Nucleus accumbens (tissue), 56 donors: Measurements from ENCODE around the gene ZMYND15.

ENCODE experiments used
- DNase-seq, 56 donors: peaks; one replicate each; lab custom pipeline; 2025; lab: John Stamatoyannopoulos, UW

ZMYND15 gene

DNA sequence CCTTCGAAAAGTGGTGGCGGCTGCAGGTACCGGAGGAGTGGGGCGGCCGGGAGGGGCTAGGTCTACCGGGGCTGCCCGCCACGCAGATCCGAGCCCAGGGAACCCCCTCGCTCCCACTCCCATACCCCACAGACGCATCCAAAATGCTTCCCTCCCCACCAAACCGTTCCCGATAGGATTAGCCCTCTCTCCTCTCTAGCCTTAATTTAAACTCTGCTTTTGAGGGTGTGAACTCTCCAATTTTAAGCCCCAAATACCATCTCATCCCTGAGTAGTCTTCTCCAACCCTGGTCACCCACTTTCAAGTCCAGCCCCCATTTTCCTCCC lies 355 bp downstream of the ZMYND15 start:
- no peak for DNase-seq

DNA sequence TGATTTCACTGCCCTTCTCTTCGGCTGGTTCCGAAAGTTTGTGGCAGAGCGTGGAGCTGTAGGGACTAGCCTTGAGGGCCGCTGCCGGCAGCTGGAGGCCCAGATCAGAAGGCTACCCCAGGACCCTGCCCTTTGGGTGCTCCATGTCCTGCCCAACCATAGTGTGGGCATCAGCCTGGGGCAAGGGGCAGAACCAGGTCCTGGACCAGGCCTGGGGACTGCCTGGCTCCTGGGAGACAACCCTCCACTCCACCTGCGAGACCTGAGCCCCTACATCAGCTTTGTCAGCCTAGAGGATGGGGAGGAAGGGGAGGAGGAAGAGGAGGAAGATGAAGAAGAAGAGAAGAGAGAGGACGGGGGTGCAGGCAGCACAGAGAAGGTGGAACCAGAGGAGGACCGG lies 951 bp downstream of the ZMYND15 start:
- DNase-seq, result no peak

DNA sequence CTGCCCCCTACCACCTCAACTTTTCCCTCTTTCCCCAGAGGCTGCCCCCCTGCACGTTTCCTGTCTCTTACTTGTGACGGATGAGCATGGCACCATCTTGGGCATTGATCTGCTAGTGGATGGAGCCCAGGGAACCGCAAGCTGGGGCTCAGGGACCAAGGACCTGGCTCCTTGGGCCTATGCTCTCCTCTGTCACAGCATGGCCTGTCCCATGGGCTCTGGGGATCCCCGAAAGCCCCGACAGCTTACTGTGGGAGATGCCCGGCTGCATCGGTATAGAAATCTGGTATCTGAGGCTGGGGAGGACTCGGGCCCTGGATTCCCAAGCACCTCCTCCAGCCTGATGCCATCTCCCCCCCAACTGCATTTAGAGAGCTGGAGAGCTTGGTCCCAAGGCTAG lies 1.9 kb downstream of the ZMYND15 start:
- no peak for DNase-seq

DNA sequence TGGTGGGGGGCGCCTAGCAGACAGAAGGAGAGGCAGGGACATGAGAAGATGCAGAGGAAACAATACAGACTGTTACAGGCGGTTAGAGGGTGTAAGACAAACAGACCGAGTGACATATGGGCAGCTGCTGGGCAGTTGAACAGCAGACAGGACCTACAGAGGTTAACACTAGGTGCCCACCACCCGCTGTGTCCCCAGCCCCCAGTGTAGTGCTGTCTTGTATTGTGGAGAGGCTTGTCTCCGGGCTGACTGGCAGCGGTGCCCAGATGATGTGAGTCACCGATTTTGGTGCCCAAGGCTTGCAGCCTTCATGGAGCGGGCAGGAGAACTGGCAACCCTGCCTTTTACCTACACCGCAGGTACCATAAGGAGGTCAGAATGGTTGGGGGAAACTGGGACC lies 2.5 kb downstream of the ZMYND15 start:
- DNase-seq, result no peak

DNA sequence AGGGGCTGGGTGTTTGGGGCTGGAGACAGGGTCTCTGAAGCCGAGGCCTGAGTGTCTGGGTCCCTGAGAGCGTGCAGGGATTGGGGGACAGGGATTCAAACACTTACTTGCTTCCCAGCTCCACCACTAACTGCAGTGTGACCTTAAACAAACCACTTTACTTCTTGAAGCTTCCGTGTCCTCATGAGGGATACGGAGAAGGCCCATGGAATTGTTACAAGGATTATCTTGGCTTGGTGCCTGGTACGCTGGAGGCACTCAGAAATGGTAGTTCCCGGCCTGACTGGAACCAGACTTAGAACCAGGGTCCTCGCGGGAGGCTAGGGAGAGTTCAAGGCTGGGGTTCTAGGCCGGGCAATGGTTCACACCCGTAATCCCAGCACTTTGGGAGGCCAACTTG lies 3.0 kb downstream of the ZMYND15 start:
- no peak for DNase-seq

DNA sequence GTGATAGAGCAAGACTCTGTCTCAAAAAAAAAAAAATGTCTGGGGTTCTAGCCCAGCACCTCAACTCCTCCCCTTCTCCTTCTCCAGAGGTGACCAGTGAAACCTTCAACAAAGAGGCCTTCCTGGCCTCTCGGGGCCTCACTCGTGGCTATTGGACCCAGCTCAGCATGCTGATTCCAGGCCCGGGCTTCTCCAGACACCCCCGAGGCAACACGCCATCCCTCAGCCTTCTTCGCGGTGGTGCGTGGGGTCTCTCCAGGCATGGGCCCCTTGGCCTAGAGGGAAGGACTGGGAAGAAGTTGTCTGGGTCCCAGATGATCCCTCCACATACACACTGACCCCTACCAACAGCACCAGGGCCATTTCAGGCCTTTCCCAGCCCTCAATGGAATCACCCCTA lies 3.6 kb downstream of the ZMYND15 start:
- DNase-seq, result no peak

DNA sequence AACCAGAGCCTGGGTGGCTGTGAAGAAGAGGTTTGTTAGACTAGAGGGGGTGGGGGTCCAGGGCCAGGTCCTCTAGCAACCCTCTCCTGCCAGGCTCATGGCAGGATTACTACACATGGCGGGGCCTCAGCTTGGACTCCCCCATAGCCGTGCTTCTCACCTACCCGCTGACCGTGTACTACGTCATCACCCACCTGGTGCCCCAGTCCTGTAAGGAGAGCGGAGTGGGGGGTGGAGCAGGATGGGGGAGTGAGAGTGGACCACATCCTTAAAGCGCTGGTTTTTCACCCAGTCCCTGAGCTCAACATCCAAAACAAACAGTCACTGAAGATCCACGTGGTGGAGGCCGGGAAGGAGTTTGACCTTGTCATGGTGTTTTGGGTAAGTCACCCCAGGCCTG lies 4.3 kb downstream of the ZMYND15 start:
- no peak for DNase-seq

DNA sequence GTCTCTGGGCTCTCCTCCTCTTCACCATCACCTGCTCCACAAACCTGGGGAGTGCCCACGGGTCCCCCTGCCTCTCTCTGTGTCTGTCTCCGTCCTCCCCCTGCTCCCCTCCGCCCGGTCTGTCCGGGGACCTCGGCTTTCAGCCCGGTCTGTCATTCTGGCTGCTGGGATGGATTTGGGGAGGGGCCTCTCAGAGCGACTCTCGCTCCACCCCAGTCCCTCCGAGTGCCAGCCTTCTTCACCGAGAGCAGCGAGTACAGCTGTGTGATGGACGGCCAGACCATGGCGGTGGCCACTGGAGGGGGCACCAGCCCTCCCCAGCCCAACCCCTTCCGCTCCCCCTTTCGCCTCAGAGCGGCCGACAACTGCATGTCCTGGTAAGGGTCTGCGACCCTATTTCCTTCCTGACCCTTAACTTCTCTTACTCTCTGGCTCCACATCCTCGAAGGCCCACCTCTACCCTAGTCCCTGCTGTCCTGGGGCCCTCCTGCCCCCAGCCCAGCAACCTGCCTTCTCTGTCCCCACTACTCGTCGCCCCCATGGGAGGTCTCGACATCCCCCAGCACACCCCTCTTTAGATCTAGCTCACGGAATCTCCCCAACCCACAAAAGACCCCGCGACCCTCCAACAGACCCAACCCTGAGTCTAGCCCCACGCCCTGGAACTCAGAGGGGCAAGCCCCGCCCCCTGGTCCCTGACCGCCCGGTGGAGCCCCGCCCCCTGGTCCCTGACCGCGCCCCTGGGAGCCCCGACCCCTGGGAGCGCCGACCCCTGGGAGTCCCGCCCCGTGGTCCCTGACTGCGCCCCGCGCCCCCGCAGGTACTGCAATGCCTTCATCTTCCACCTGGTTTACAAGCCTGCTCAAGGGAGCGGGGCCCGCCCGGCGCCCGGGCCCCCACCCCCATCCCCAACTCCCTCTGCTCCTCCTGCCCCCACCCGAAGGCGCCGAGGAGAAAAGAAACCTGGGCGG lies 5.7 kb downstream of the ZMYND15 start:
- no peak for DNase-seq

DNA sequence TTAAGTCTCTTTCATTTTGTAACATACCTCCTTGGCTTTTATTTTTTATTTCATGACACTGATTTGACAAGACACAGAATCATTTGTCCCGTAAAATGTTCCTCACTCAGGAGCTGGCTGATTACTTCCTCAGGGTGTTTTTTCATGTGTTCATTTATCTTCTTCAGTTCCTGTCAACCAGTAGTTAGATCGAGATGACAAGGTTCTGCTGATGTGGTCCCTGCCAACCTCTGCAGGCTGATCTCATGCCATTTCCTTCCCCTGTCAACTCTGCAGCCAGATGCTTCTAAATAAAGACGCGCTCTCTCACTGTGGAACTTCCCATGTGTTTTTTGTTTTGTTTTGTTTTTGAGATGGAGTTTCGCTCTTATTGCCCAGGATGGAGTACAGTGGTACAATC lies 8.2 kb downstream of the ZMYND15 start:
- DNase-seq, result peak in 3 of 56 donors; percentile 14

DNA sequence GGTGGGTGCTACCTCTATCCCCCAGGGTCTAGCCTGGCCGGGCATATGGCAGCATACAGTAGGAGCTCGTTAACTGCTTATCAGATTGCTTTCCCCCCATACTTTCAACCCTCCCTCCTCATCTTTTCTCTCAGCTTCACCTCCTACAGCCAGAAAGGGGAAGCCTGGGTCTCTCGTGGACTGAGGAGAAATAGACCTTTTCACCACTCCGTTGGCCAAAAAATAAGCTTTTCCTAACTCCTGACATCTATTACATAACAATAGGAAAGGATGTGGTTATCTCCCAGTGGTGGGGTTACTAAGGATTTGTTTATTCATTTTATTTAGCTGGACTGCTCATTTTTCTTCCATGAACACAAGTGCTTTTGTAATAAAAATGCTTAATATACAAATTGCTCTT lies 9.1 kb downstream of the ZMYND15 start:
- DNase-seq, result no peak

DNA sequence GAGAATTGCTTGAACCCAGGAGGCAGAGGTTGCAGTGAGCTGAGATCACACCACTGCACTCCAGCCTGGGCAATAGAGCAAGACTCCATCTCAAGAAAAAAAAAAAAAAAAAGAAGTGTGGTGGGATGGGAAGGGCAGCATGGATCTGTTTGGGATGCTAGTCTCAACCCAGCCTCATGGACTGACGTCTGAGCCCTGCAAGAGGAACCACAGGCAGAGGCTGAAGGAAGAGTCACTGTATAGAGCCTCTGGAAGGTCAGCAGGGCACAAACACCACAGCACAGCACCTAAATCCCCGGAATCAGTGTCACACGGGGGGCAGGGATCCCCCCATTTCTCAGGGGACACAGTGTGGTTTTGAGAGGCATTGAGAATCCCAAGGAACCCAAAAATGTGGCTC lies 11.0 kb downstream of the ZMYND15 start:
- no peak for DNase-seq

DNA sequence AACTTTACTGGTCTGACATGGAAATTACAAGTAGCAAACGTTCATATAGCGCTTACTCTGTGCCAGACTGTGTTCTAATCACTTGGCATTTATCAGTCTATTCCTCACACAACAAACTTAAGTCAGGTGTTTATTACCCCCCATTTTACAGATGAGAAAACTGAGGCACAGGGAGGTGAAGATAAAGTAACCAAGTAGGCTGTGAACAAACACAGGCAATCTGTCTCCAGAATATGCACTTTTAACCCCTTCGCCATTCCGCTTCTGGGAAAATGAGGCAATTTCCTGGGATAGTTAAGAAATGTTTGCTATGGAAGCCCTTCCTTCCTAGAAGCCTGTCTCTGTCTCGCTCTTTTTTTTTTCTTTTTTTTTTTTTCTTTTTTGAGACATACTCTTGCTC lies 12.3 kb downstream of the ZMYND15 start:
- no peak for DNase-seq

DNA sequence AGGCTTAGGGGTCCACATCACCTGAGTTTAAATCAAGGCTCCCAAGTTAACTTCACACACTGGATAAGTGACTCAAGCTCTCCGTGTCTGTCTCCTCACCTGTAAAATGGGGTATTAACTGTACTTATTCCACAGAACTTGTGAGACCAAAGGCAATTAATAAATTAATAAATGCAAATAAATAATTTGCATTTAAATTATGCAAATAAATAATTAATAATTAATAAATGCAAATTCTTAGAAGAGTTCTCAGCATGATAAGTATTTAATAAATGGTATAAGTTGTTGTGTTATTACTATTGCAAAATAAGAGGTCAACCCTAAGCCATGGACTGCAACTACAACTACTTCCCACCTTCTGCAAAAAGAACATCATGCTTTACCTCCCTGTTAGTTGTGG lies 13.8 kb downstream of the ZMYND15 start:
- no peak for DNase-seq

DNA sequence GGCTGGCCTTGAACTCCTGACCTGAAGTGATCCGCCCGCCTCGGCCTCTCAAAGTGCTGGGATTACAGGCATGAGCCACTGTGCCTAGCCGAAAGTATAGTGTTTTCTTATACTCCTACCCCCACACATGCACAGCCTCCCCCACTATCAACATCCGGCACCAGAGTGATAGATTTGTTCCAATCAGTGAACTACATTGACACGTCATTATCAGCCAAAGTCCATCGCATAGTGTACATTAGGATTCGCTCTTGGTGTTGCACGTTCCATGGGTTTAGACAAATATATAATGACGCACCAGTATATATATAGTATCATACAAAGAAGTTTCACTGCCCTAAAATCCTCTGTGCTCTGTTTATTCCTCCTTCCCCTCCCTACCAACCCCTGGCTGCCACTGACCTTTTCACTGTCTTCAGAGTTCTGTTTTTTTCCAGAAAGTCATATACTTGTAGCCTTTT lies 20.2 kb downstream of the ZMYND15 start:
- no peak for DNase-seq

DNA sequence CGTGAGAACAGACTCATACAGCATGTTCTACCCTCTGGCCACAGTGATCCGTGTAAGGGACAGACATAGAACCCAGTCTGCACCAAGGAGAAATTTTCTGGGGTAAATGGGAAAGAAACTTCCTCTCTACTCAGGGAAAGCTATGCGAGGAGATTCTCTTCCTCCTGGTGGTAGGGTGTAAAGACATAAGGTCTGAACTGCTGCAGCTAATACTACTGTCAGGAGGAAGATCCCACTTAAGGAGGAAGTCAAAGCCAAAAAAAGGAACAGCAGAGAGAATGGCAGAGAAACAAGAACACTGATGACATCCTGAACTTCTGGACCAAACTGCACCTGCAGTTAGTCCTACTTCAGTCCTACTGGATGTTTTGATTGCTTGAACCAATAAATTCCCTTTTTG lies 25.0 kb downstream of the ZMYND15 start:
- no peak for DNase-seq

DNA sequence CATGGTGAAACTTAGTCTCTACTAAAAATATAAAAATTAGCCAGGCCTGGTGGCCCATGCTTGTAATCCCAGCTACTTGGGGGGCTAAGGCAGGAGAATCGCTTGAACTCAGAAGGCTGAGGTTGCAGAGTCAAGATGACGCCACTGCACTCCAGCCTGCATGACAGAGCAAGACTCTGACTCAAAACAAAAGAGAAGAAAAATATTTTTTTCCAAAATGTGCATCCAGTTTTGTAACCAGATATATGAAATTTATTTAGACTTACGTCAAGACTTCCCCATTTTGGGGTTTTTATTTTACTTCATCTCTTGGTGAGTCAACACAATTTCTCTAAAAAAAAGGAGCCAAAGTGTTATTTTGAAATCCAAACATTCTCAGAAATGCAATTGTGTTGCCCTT lies 26.6 kb downstream of the ZMYND15 start:
- no peak for DNase-seq

DNA sequence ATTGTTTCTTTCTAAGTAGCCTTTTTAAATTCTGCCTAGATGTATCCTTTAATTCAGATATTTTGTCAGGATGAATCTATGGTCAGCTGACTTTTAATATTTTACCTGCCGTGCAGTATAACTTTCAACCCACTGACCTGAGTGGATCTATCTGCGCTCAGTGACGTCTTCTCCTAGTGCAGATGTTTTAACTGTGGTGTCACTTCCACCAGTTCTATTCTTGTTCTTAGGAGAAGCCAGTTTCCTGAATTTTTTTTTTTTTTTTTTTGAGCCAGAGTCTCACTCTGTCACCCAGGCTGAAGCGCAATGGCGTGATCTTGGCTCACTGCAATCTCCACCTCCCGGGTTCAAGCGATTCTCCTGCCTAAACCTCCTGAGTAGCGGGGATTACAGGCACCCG lies 27.1 kb downstream of the ZMYND15 start:
- DNase-seq, result no peak

DNA sequence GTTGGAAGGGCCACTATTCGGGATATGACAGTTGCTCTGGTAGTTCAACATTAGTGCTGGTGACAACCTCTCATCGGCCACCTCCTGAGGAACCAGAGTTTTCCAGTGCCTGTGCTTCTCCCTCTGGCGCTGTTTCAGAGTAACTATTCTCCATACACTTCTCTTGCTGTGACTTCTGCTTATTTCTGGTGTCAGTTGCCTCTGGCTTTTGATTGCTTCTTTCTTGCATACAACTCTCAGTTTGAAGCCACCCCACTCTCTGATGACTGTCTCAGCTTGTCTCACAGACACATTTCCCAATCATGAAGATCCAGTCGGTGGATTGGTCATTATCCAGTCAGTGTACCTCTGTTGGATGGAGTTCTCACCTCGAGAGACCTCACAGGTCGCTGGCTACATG lies 28.7 kb downstream of the ZMYND15 start:
- DNase-seq, result no peak

DNA sequence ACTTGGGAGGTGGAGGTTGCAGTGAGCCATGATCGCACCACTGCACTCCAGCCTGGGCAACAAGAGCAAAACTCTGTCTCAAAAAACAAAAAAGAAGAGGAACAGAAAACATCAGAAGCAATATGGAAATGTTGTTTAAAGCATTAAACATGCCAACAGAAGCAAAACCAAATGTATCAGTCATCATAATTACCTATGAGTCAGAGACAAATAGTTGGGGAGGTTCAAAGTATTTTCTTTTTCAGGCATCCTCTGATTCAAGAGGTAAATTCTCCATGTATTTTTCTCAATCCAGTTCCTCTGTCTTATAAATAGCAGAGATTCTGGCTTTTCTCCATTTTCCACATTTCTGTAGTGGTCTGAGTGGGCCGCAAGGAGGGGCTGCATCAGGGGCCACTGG lies 30.0 kb downstream of the ZMYND15 start:
- no peak for DNase-seq

DNA sequence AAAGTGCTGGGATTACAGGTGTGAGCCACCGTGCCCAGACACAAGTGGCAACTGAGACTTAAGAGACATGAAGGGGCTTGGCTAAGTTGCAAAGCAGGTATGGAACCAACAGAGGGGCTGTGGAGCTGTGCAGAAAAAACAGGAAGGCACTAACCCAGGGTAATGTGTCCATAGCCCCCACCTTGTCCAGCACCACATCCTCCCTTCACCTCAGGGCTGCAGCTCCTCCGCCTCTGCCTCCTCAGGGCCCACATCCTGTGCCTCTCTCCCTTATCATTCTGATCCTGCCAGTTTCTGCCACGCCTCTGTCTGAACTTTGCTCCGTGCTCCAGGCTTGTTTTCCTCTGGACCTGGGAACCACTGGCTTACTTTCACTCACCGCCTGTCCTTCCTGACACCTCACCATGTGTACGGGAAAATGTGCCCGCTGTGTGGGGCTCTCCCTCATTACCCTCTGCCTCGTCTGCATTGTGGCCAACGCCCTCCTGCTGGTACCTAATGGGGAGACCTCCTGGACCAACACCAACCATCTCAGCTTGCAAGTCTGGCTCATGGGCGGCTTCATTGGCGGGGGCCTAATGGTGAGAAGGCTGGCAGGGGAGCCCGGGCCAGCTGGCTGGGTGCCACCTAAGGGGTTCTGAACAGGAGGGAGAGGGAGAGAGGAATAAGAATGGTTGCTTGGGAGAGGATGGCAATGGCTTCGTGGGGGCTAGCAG lies 32.0 kb downstream of the ZMYND15 start, which contains the start of gene TM4SF5:
Gene TM4SF5 (plus strand): TSS at position 368 of the 716 bp plus-strand sequence. CDS start 37 bp downstream, at position 405.
- no peak for DNase-seq

DNA sequence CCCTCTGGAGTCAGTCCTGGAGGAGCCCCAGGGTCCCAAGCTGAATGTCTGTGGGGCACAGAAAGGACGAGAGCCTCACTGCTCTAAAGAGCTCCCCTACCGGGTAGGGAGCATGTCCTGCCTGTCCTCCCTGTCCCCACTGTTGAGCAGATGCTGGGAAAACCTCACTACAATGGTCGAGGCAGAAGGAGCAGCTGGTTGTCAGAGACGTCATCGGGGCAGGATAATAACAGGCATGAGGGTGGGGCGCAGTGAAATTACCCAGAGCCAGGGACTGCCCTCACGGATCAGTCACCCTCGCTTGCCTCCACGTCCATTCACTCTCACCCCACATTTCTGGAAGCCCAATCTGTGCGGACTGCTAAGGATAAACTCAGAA lies 32.6 kb downstream of the ZMYND15 start:
- DNase-seq, result no peak
